ENCODE data around the gene CACNA1B.

DNA sequence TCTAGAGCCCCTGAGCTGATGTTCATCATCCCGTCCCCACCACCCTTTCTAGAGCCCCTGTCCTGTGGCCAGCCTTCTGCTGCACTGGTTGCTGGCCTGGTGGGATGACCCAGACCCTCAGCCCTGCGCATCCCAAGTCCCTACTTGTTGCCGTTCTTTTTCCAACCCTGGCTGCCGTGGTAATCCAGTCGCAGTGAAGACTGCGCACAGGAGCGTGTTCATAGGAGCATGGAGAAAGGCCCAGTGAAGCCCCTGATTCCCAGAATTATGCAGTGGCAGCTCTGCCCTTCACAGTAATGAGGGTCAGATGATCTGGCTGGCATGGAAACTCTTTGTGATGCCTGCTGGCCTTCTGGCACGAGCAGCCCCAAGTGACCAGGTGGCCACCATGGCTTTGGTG, 183.3 kb downstream of the CACNA1B start:
- TF ChIP-seq YY1 (IDR thresholded peaks at IDR 0.05; ENCODE audit: insufficient read depth, insufficient read length) (no peak), ZNF274 (IDR thresholded peaks at IDR 0.05; ENCODE audit: low read depth, low read length) (no peak), SUZ12 (IDR thresholded peaks at IDR 0.05; ENCODE audit: extremely low read depth, insufficient read depth, insufficient read length) (no peak)
